Mesenchymal stem cell (in vitro differentiated cells and primary cell): Measurements from ENCODE around the gene COX19.

Experiments
- DNase-seq: peaks from one replicate; pipeline ENCODE4 v3.0.0-alpha.2; 2013
- H2AFZ ChIP-seq: one replicate; pipeline ENCODE4 v1.6.1; 2013; ENCODE audit warnings: low read depth, mild to moderate bottlenecking, control low read depth, inconsistent platforms, low read length, moderate library complexity
- H2AK5ac ChIP-seq: 2 replicates; pipeline ENCODE4 v1.6.1; 2013; ENCODE audit warnings: low read length, moderate library complexity, mild to moderate bottlenecking, inconsistent platforms; ENCODE audit not compliant: severe bottlenecking
- H2BK120ac ChIP-seq: one replicate; pipeline ENCODE4 v1.6.1; 2013; ENCODE audit warnings: low read depth, mild to moderate bottlenecking, inconsistent platforms, low read length, moderate library complexity
- H2BK12ac ChIP-seq, 2 experiments: one replicate each; pipeline ENCODE4 v1.6.1; 2013; ENCODE audit warnings: inconsistent platforms in 2 of 2, low read length in 2 of 2, mild to moderate bottlenecking in 2 of 2, moderate library complexity in 2 of 2, control low read depth in 1 of 2
- H2BK15ac ChIP-seq: one replicate; pipeline ENCODE4 v1.6.1; 2013; ENCODE audit warnings: mild to moderate bottlenecking, low read depth, inconsistent platforms; ENCODE audit not compliant: poor library complexity, severe bottlenecking
- H2BK5ac ChIP-seq: 2 replicates; pipeline ENCODE4 v1.6.1; 2013; ENCODE audit warnings: low read depth, mild to moderate bottlenecking, low read length, control low read depth, inconsistent platforms; ENCODE audit not compliant: poor library complexity, severe bottlenecking
- H3K14ac ChIP-seq, 2 experiments: one replicate each; pipeline ENCODE4 v1.6.1; 2013; ENCODE audit warnings: inconsistent platforms in 2 of 2, low read length in 2 of 2, control low read depth in 1 of 2, mild to moderate bottlenecking in 1 of 2, moderate library complexity in 1 of 2
- H3K18ac ChIP-seq, 2 experiments: one replicate each; pipeline ENCODE4 v1.6.1; 2013; ENCODE audit warnings: inconsistent platforms in 2 of 2, low read length in 2 of 2, control low read depth in 1 of 2, low read depth in 1 of 2, mild to moderate bottlenecking in 1 of 2
- H3K23ac ChIP-seq, 2 experiments: one replicate each; pipeline ENCODE4 v1.6.1; 2013; ENCODE audit warnings: inconsistent platforms in 2 of 2, low read length in 2 of 2, mild to moderate bottlenecking in 2 of 2, moderate library complexity in 2 of 2, control low read depth in 1 of 2
- H3K27ac ChIP-seq: 2 replicates; pipeline ENCODE4 v1.5.1; 2013; ENCODE audit warnings: mild to moderate bottlenecking, moderate library complexity, low read length, control low read depth, inconsistent platforms; ENCODE audit not compliant: poor library complexity, severe bottlenecking
- H3K27me3 ChIP-seq, 2 experiments: 2 replicates each; pipeline versions ENCODE4 v1.6.1 to v1.7.0; 2013; ENCODE audit warnings: low read length in 2 of 2, mild to moderate bottlenecking in 2 of 2, moderate library complexity in 2 of 2, control low read depth in 1 of 2, inconsistent platforms in 1 of 2; ENCODE audit not compliant: control insufficient read depth in 1 of 2, insufficient read depth in 1 of 2
- H3K36me3 ChIP-seq, 2 experiments: 2 replicates each; pipeline versions ENCODE4 v1.6.1 to v1.7.0; 2013; ENCODE audit warnings: low read length in 2 of 2, control low read depth in 1 of 2, inconsistent platforms in 1 of 2, low read depth in 1 of 2, mild to moderate bottlenecking in 1 of 2; ENCODE audit not compliant: insufficient read depth in 2 of 2, control insufficient read depth in 1 of 2
- H3K4ac ChIP-seq, 2 experiments: one replicate each; pipeline ENCODE4 v1.6.1; 2013; ENCODE audit warnings: inconsistent platforms in 2 of 2, low read length in 2 of 2, mild to moderate bottlenecking in 2 of 2, moderate library complexity in 2 of 2, control low read depth in 1 of 2, low read depth in 1 of 2
- H3K4me1 ChIP-seq: 2 replicates; pipeline ENCODE4 v1.6.1; 2013; ENCODE audit warnings: low read depth, low read length, control low read depth; ENCODE audit not compliant: control insufficient read depth, insufficient read depth
- H3K4me2 ChIP-seq: 2 replicates; pipeline ENCODE4 v1.6.1; 2013; ENCODE audit warnings: low read length, mild to moderate bottlenecking, inconsistent platforms; ENCODE audit not compliant: poor library complexity, severe bottlenecking
- H3K4me3 ChIP-seq, 2 experiments: 2 replicates each; pipeline versions ENCODE4 v1.5.1 to v1.7.0; 2013; ENCODE audit warnings: low read length in 2 of 2, mild to moderate bottlenecking in 2 of 2, control low read depth in 1 of 2, low read depth in 1 of 2; ENCODE audit not compliant: insufficient read depth in 1 of 2
- H3K79me1 ChIP-seq: replicated peaks from 2 replicates; pipeline ENCODE4 v1.6.1; 2013; ENCODE audit warnings: mild to moderate bottlenecking, control low read depth, low read length, inconsistent platforms; ENCODE audit not compliant: poor library complexity, severe bottlenecking
- H3K9ac ChIP-seq: 2 replicates; pipeline ENCODE4 v1.7.0; 2013; ENCODE audit warnings: mild to moderate bottlenecking, low read length, moderate library complexity
- H3K9me3 ChIP-seq: 2 replicates; pipeline ENCODE4 v1.7.0; 2013; ENCODE audit warnings: mild to moderate bottlenecking, low read length; ENCODE audit not compliant: control insufficient read depth
- H4K8ac ChIP-seq: one replicate; pipeline ENCODE4 v1.6.1; 2013; ENCODE audit warnings: inconsistent platforms, mild to moderate bottlenecking, low read length, moderate library complexity
- H4K91ac ChIP-seq: one replicate; pipeline ENCODE4 v1.6.1; 2013; ENCODE audit warnings: mild to moderate bottlenecking, low read length, inconsistent platforms
- WGBS: methylation state at CpG from one replicate; pipeline ENCODE4 v1.1.7; 2013; ENCODE audit warnings: mixed read lengths; 5-methylcytosine and 5-hydroxymethylcytosine counted together

COX19 gene

GRCh38 chr7:1008733-1009363 is 33.5 kb upstream of the COX19 start:
- 95% methylated on average over 37 of the region's 37 CpGs for WGBS
- Histone ChIP-seq H3K4me3 (no peak overlapping the region), H2AK5ac (no peak overlapping the region), H3K9me3 (no peaks in the 10 kb centered on the region), H3K9ac (no peak overlapping the region), H3K18ac (peak overlapping the region in 1 of 2 experiments; percentile 3), H2BK12ac (no peak overlapping the region), H3K27me3 (no peaks in the 10 kb centered on the region), H2BK15ac (no peak overlapping the region), H3K4me2 (no peak overlapping the region), H3K4ac (no peak overlapping the region), H2BK120ac (no peak overlapping the region), H3K4me1 (peaks cover 14% of the 10 kb centered on the region), H3K79me1 (peaks cover 41% of the 10 kb centered on the region), H3K23ac (no peak overlapping the region), H3K14ac (no peak overlapping the region), H4K8ac (no peak overlapping the region), H2AFZ (no peak overlapping the region), H4K91ac (peak overlapping the region; percentile 81), H3K27ac (no peak overlapping the region), H2BK5ac (no peak overlapping the region), H3K36me3 (peaks cover 20 to 73% of the 10 kb centered on the region in 2 experiments)
- no peak for DNase-seq

- H2BK5ac ChIP-seq, result no peak overlapping the region
- H3K27me3 ChIP-seq, result no peaks in the 10 kb centered on the region
- H3K36me3 ChIP-seq, result peaks cover 20 to 73% of the 10 kb centered on the region in 2 experiments
- peaks cover 14% of the 10 kb centered on the region for H3K4me1 ChIP-seq
- no peak overlapping the region for H3K23ac ChIP-seq
- H2BK15ac ChIP-seq, result no peak overlapping the region
- H4K8ac ChIP-seq, result no peak overlapping the region
- H3K9ac ChIP-seq, result no peak overlapping the region
- no peak overlapping the region for H2BK120ac ChIP-seq
- no peak overlapping the region for H3K4me2 ChIP-seq
- H3K9me3 ChIP-seq, result no peaks in the 10 kb centered on the region
- H3K4me3 ChIP-seq, result no peak overlapping the region
- H3K79me1 ChIP-seq, result peaks cover 38% of the 10 kb centered on the region
- no peak overlapping the region for H3K14ac ChIP-seq
- WGBS, result over 99% methylated on average over 11 of the region's 15 CpGs
- no peak overlapping the region for H3K18ac ChIP-seq
- H2BK12ac ChIP-seq, result no peak overlapping the region
- H3K4ac ChIP-seq, result no peak overlapping the region
- no peak for DNase-seq
- H4K91ac ChIP-seq, result no peak overlapping the region
- H2AK5ac ChIP-seq, result no peak overlapping the region
- H2AFZ ChIP-seq, result no peak overlapping the region
- no peak overlapping the region for H3K27ac ChIP-seq
Observed at GRCh38 chr7:1007901-1008300, 32.6 kb upstream of the COX19 start.

GRCh38 chr7:1005303-1005702 is 30.0 kb upstream of the COX19 start:
- Histone ChIP-seq H2BK120ac (no peak overlapping the region), H3K27ac (no peak overlapping the region), H3K27me3 (no peaks in the 10 kb centered on the region), H3K14ac (no peak overlapping the region), H4K8ac (no peak overlapping the region), H3K4ac (no peak overlapping the region), H2BK5ac (no peak overlapping the region), H3K9ac (no peak overlapping the region), H4K91ac (peak overlapping the region; percentile 65), H3K18ac (no peak overlapping the region), H2BK15ac (no peak overlapping the region), H3K23ac (no peak overlapping the region), H3K4me3 (no peak overlapping the region), H3K9me3 (no peaks in the 10 kb centered on the region), H2AK5ac (no peak overlapping the region), H2AFZ (no peak overlapping the region), H2BK12ac (no peak overlapping the region), H3K4me1 (peaks cover 15% of the 10 kb centered on the region), H3K36me3 (peaks cover 20 to 67% of the 10 kb centered on the region in 2 experiments), H3K79me1 (peaks cover 17% of the 10 kb centered on the region), H3K4me2 (no peak overlapping the region)
- 97% methylated on average over 21 of the region's 21 CpGs for WGBS
- no peak for DNase-seq

DNA sequence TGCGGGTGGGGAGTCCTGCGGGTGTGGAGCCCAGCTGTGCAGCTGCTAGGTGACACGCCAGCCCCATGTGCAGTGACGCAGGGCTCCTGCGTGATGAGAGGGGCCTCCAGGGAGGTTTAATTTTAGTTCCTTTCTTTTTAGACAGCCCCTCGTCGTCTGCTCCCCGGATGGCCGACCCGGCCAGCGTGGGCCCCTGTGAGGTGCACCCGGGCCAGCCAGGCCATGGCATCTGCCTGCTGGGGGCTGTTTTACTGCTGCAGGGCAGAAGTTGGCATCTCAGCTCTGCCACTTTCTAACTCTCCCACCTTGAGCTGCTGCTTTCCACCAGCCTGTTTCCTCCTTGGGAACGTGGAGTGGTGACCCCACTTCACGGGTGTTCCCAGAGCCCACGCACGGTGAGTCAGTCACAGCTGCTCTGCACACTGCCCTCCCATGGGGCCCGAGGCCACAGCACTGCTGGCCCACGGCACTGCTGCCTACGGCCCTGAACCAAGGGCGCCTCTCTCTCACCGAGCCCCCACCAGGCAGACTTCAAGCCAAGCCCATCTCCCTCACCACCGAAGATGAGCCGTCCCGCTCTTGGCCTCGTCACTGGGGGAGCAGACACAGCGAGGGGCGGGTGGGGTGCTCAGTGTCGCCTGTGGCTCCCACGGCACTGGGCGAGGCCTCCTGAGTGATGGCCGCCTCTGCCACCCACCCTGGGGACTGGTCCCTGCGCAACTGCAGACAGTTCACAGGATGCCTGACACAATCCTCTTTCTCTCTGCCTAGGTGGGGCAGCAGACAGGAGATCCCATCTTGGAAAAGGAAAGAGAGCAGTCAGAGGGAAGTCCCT is 28.9 kb upstream of the COX19 start:
- H3K4me3 ChIP-seq, result no peak overlapping the region
- H2BK120ac ChIP-seq, result no peak overlapping the region
- peak overlapping the region; percentile 70 for H4K91ac ChIP-seq
- no peak overlapping the region for H3K14ac ChIP-seq
- whole genome bisulfite sequencing, result 87% methylated on average over 32 of the region's 32 CpGs
- H4K8ac ChIP-seq, result no peak overlapping the region
- no peak overlapping the region for H2AFZ ChIP-seq
- no peak overlapping the region for H3K23ac ChIP-seq
- no peak overlapping the region for H3K4ac ChIP-seq
- H3K18ac ChIP-seq, result no peak overlapping the region
- H3K9me3 ChIP-seq, result no peaks in the 10 kb centered on the region
- H3K4me1 ChIP-seq, result peaks cover 16% of the 10 kb centered on the region
- no peak overlapping the region for H2BK15ac ChIP-seq
- no peak overlapping the region for H2AK5ac ChIP-seq
- peaks cover 20 to 68% of the 10 kb centered on the region in 2 experiments for H3K36me3 ChIP-seq
- no peak for DNase-seq
- H2BK5ac ChIP-seq, result no peak overlapping the region
- no peaks in the 10 kb centered on the region for H3K27me3 ChIP-seq
- no peak overlapping the region for H2BK12ac ChIP-seq
- H3K9ac ChIP-seq, result no peak overlapping the region
- peaks cover 17% of the 10 kb centered on the region for H3K79me1 ChIP-seq
- H3K27ac ChIP-seq, result no peak overlapping the region
- H3K4me2 ChIP-seq, result no peak overlapping the region
